GM18870 (cell line): ENCODE data around the gene RNF121.

Experiments
- ATAC-seq: cut with Tn5 transposase; IDR thresholded peaks from one replicate; pipeline ENCODE4 v1.9.1; 2021; ENCODE audit warnings: moderate library complexity; ENCODE audit not compliant: unreplicated experiment

Gene RNF121

GRCh38 chr11:71934213-71934612 lies 5.4 kb downstream of the RNF121 start:
- ATAC-seq, result no peak

- ATAC-seq, result no peak
Measured at GRCh38 chr11:71935338-71935925, 6.6 kb downstream of the RNF121 start.

GRCh38 chr11:71936825-71937224 lies 8.0 kb downstream of the RNF121 start:
- ATAC-seq, result no peak

- ATAC-seq, result no peak
Measured at GRCh38 chr11:71937826-71938225, 9.0 kb downstream of the RNF121 start.

GRCh38 chr11:71940561-71941219 lies 11.8 kb downstream of the RNF121 start:
- no peak for ATAC-seq

GRCh38 chr11:71946144-71946571 lies 17.3 kb downstream of the RNF121 start:
- no peak for ATAC-seq

GRCh38 chr11:71947498-71947897 lies 18.7 kb downstream of the RNF121 start:
- ATAC-seq, result no peak

- ATAC-seq, result no peak
Measured at GRCh38 chr11:71948314-71949027, 19.6 kb downstream of the RNF121 start.

- no peak for ATAC-seq
Measured at GRCh38 chr11:71949034-71949433, 20.2 kb downstream of the RNF121 start.

- ATAC-seq, result no peak
Measured at GRCh38 chr11:71951741-71952310, 23.0 kb downstream of the RNF121 start.

GRCh38 chr11:71955898-71956456 lies 27.1 kb downstream of the RNF121 start:
- no peak for ATAC-seq

- peak; percentile 73 for ATAC-seq
Measured at GRCh38 chr11:71962428-71963038, 33.7 kb downstream of the RNF121 start.

- ATAC-seq, result no peak
Measured at GRCh38 chr11:71963468-71963867, 34.6 kb downstream of the RNF121 start.

- no peak for ATAC-seq
Measured at GRCh38 chr11:71964641-71965040, 35.8 kb downstream of the RNF121 start.

GRCh38 chr11:71971680-71972079 lies 42.8 kb downstream of the RNF121 start:
- ATAC-seq, result no peak

- no peak for ATAC-seq
Measured at GRCh38 chr11:71976551-71976950, 47.7 kb downstream of the RNF121 start.

GRCh38 chr11:71977090-71977489 lies 48.2 kb downstream of the RNF121 start:
- ATAC-seq, result no peak

GRCh38 chr11:71977743-71978418 lies 49.0 kb downstream of the RNF121 start:
- ATAC-seq, result no peak

GRCh38 chr11:71979094-71979493 lies 50.2 kb downstream of the RNF121 start:
- ATAC-seq, result no peak

- no peak for ATAC-seq
Measured at GRCh38 chr11:71979602-71980001, 50.8 kb downstream of the RNF121 start.

- ATAC-seq, result no peak
Measured at GRCh38 chr11:71986131-71986530, 57.3 kb downstream of the RNF121 start.
